HepG2 (cell line): ENCODE data around the gene CD48. TPM values are rescaled to one million over a fixed set of nuclear protein-coding genes. Genes with fewer than 3 reads are reported as not detected.

Experiments
- ATAC-seq: fragments of 200-7000 bp; cut with Tn5 transposase; 3 replicates; pipeline ENCODE4 v1.9.1; 2020; ENCODE audit warnings: mild to moderate bottlenecking, moderate library complexity
- BruUV-seq: library from RNA; stranded (reverse); fragments of 400-500 nt; replicated peaks from 2 replicates; lab custom pipeline; 2021; lab: Mats Ljungman, UMichigan
- CTCF ChIA-PET: fragments of 300-600 bp; formaldehyde crosslinking; extraction: SDS; loops from one replicate; lab custom pipeline; 2021; ENCODE audit warnings: low total read pairs, inconsistent platforms, low intra/inter-chr PET ratio; lab: Yijun Ruan, JAX
- POLR2A ChIA-PET: fragments of 350-600 bp; sonication (Branson Sonifier 250); formaldehyde crosslinking; loops from one replicate; lab custom pipeline; 2020; ENCODE audit warnings: antibody characterized with exemption, inconsistent platforms; lab: Yijun Ruan, JAX
- DNase-seq: peaks from one replicate; pipeline ENCODE4 v3.0.0-alpha.2; 2015; ENCODE audit warnings: low spot score
- FAIRE-seq: peaks from 3 replicates; lab custom pipeline; 2011; peaks lifted over from hg19 to GRCh38; lab: Jason Lieb, UNC
- H2AFZ ChIP-seq: one replicate; pipeline ENCODE4 v1.6.1; 2011; ENCODE audit warnings: low read length, inconsistent platforms
- H3K27ac ChIP-seq: fragments of 300-600 bp; 3 replicates; pipeline ENCODE4 v1.8.0; 2011; ENCODE audit warnings: mixed run types, mild to moderate bottlenecking, mixed read lengths, low read length, inconsistent platforms; ENCODE audit not compliant: insufficient read depth; ENCODE audit errors: extremely low read length
- H3K27me3 ChIP-seq, 2 experiments: fragments of 200-600 bp in 1 of 2; 2 replicates in 1 of 2; 3 replicates in 1 of 2; pipeline versions ENCODE4 v1.6.0 to v1.8.0; 2011; ENCODE audit warnings: low read length in 2 of 2, mild to moderate bottlenecking in 2 of 2, moderate library complexity in 2 of 2, inconsistent platforms in 1 of 2; ENCODE audit not compliant: insufficient read depth in 2 of 2, control insufficient read depth in 1 of 2
- H3K36me3 ChIP-seq, 2 experiments: fragments of 200-600 bp in 1 of 2; replicated peaks in 1 of 2; 2 replicates in 1 of 2; 3 replicates in 1 of 2; pipeline versions ENCODE4 v1.5.1 to v1.8.0; 2011; ENCODE audit warnings: low read length in 2 of 2, inconsistent platforms in 1 of 2; ENCODE audit not compliant: insufficient read depth in 2 of 2, control insufficient read depth in 1 of 2
- H3K4me1 ChIP-seq: 2 replicates; pipeline ENCODE4 v1.5.1; 2012; ENCODE audit warnings: low read length, inconsistent platforms; ENCODE audit not compliant: insufficient read depth
- H3K4me2 ChIP-seq: 2 replicates; pipeline ENCODE4 v1.6.0; 2011; ENCODE audit warnings: low read depth, low read length, inconsistent platforms
- H3K4me3 ChIP-seq, 3 experiments: fragments of 200-600 bp in 1 of 3; sonication (generic), shearing (Covaris generic) in 1 of 3; replicated peaks in 1 of 3; 2 replicates each; pipeline ENCODE4 v1.5.1; 2011 to 2016; ENCODE audit warnings: low read length in 3 of 3, inconsistent platforms in 2 of 3, low read depth in 2 of 3, mild to moderate bottlenecking in 2 of 3, control low read depth in 1 of 3, mixed read lengths in 1 of 3; ENCODE audit not compliant: insufficient read depth in 1 of 3
- H3K79me2 ChIP-seq: one replicate; pipeline ENCODE4 v1.6.1; 2011; ENCODE audit warnings: low read length, inconsistent platforms; ENCODE audit not compliant: insufficient read depth
- H3K9ac ChIP-seq: 2 replicates; pipeline ENCODE4 v1.6.0; 2011; ENCODE audit warnings: mild to moderate bottlenecking, low read depth, low read length, inconsistent platforms; ENCODE audit not compliant: insufficient read depth
- H3K9me3 ChIP-seq: 2 replicates; pipeline ENCODE4 v1.5.1; 2012; ENCODE audit warnings: mild to moderate bottlenecking, low read length
- H4K20me1 ChIP-seq: 2 replicates; pipeline ENCODE4 v1.6.0; 2011; ENCODE audit warnings: inconsistent platforms, mild to moderate bottlenecking, low read length, moderate library complexity; ENCODE audit not compliant: insufficient read depth
- BRCA1 ChIP-seq: sonication (generic); formaldehyde crosslinking; IDR thresholded peaks from 2 replicates; pipeline ENCODE4 v1.4.0; 2020; ENCODE audit warnings: missing genetic modification reagents
- ZBTB40 ChIP-seq, 2 experiments: fragments of 450-650 bp in 1 of 2; sonication (generic) in 1 of 2; formaldehyde crosslinking in 1 of 2; IDR thresholded peaks; 2 replicates each; pipeline versions ENCODE4 v1.6.1 to v1.8.0; 2016 to 2022; ENCODE audit warnings: antibody characterized with exemption in 1 of 2, mild to moderate bottlenecking in 1 of 2, missing genetic modification reagents in 1 of 2
- WGBS: methylation state at CpG from one replicate; pipeline ENCODE4 v1.1.6; 2017; ENCODE audit warnings: low lambda C conversion rate; 5-methylcytosine and 5-hydroxymethylcytosine counted together
- in situ Hi-C: cut with HindIII; loops from 2 replicates; pipeline ENCODE4 v1.10.0; 2017; ENCODE audit warnings: low pct_unique_long_range_greater_than_20kb; ENCODE audit not compliant: extremely low pct_ligation_motif_present
- intact Hi-C: fragments of 100-400 bp; cut with micrococcal nuclease; formaldehyde crosslinking; loops from one replicate; pipeline ENCODE4 v1.10.0; 2022; ENCODE audit not compliant: unreplicated experiment
- polyA plus RNA-seq, 8 experiments: library from polyadenylated mRNA; depleted of rRNA in 3 of 8; stranded (reverse) in 7 of 8; unstranded in 1 of 8; fragments of >200 nt; fragmentation: Illumina TruSeq in 4 of 8; extraction: Trizol in 4 of 8; gene quantifications; 2 replicates each; pipeline versions ENCODE4 v1.2.1 to v1.2.3, GENCODE V29; 2011 to 2016; ENCODE audit warnings: low read depth in 4 of 8, missing spikeins in 1 of 8, mixed read lengths in 1 of 8; ENCODE audit not compliant: insufficient read depth in 1 of 8
- total RNA-seq, 5 experiments: library from RNA; depleted of rRNA; stranded (reverse); fragments of >200 nt; fragmentation: Illumina TruSeq; extraction: Trizol; gene quantifications; 2 replicates each; pipeline ENCODE4 v1.2.3, GENCODE V29; 2016; ENCODE audit warnings: low read depth in 1 of 5

CD48 gene
- total and polyA plus RNA-seq, 2 of the 13 experiments (the other 11 are each of a cell fraction or from before 2014, with no cell fraction given), result not detected

GRCh38 chr1:160640359-160641123 lies 71.1 kb downstream of the CD48 start:
- Histone ChIP-seq H3K4me2 (no peak overlapping the region), H3K79me2 (no peaks in the 10 kb centered on the region), H3K9me3 (no peaks in the 10 kb centered on the region), H3K27ac (no peak overlapping the region), H2AFZ (no peak overlapping the region), H3K9ac (no peak overlapping the region), H3K36me3 (no peaks in the 10 kb centered on the region), H4K20me1 (no peaks in the 10 kb centered on the region), H3K4me1 (peaks cover 28% of the 10 kb centered on the region), H3K27me3 (no peaks in the 10 kb centered on the region), H3K4me3 (no peak overlapping the region)
- 64% methylated on average over 2 of the region's 2 CpGs for WGBS
- CTCF ChIA-PET, result no interaction called here
- POLR2A ChIA-PET, result no interaction called here
- no peak for TF ChIP-seq ZBTB40 (IDR thresholded peaks at IDR 0.05)
- TF ChIP-seq ZBTB40 (CRISPR knock-in tag; IDR thresholded peaks at IDR 0.05), result no peak
- TF ChIP-seq BRCA1, result no peak
- intact Hi-C loops (no loop called here), in situ Hi-C loops (no loop called here)
- ATAC-seq (no peak), FAIRE-seq (no peak), DNase-seq (no peak)
- no TSS peak for BruUV-seq
